Measurements from ENCODE around the gene ASPSCR1. TPM values are rescaled to one million over a fixed set of nuclear protein-coding genes. Genes with fewer than 3 reads are reported as not detected.

ASPSCR1 gene
- total and polyA plus RNA-seq, 2 of the 13 experiments (the other 11 are each of a cell fraction or from before 2014, with no cell fraction given): 274 to 314 TPM

- no peak for TF ChIP-seq ZHX2 (IDR thresholded peaks at IDR 0.05; ENCODE audit: low read depth)
- TF ChIP-seq ZHX2 (CRISPR knock-in tag; IDR thresholded peaks at IDR 0.05; ENCODE audit: borderline replicate concordance): no peak
- no peak for TF ChIP-seq EP300 (IDR thresholded peaks at IDR 0.05; ENCODE audit: low read depth in 2 of 2, low read length in 2 of 2)
- TF ChIP-seq EP300 (CRISPR knock-in tag; IDR thresholded peaks at IDR 0.05; ENCODE audit: borderline replicate concordance): no peak; the same call in none of the 2 replicates
- TF ChIP-seq CBX2 (IDR thresholded peaks at IDR 0.05; ENCODE audit: low read depth, low read length): no peak
- no peak for TF ChIP-seq CBX2 (CRISPR knock-in tag; IDR thresholded peaks at IDR 0.05; ENCODE audit: low read depth)
- TF ChIP-seq DPF2 (CRISPR knock-in tag; IDR thresholded peaks at IDR 0.05; ENCODE audit: borderline replicate concordance, low read depth): no peak
- peak; percentile 27; the same call in 1 of the 2 replicates for TF ChIP-seq ZSCAN31 (CRISPR knock-in tag; IDR thresholded peaks at IDR 0.05; ENCODE audit: low read depth)
- 0 out of 2 replicates have a peak, but pooled peaks have one; percentile 84 for TF ChIP-seq ZBTB46 (CRISPR knock-in tag; IDR thresholded peaks at IDR 0.05; ENCODE audit: borderline replicate concordance)
- TF ChIP-seq ATF2 (CRISPR knock-in tag; IDR thresholded peaks at IDR 0.05): 0 out of 2 replicates have a peak, but pooled peaks have one; percentile 5
- no peak for TF ChIP-seq NONO (IDR thresholded peaks at IDR 0.05)
- TF ChIP-seq NONO (CRISPR knock-in tag; conservative IDR thresholded peaks at IDR 0.05): no peak
- TF ChIP-seq MED1 (CRISPR knock-in tag; IDR thresholded peaks at IDR 0.05): 0 out of 2 replicates have a peak, but pooled peaks have one; percentile 23
- peak; percentile 91 for TF ChIP-seq ZBTB33 (CRISPR knock-in tag; IDR thresholded peaks at IDR 0.05)
- TF ChIP-seq RBFOX2 (IDR thresholded peaks at IDR 0.05; ENCODE audit: low read depth, low read length): peak; percentile 90
- peak; percentile 46 for TF ChIP-seq AGO1 (IDR thresholded peaks at IDR 0.05; ENCODE audit: low read depth, low read length, poor library complexity, severe bottlenecking)
- TF ChIP-seq JARID2 (CRISPR knock-in tag; IDR thresholded peaks at IDR 0.05; ENCODE audit: insufficient replicate concordance): no peak
- no peak for TF ChIP-seq ASH2L (IDR thresholded peaks at IDR 0.05; ENCODE audit: insufficient read length, low read depth, low read length)
Measured at GRCh38 chr17:81998691-81999438, 21.4 kb downstream of the ASPSCR1 start (continued).
